Astrocyte of the spinal cord (primary cell): ENCODE measurements around the gene PDK2.

ENCODE experiments used
- DNase-seq: peaks from one replicate; pipeline ENCODE4 v3.0.0; 2011; ENCODE audit warnings: low read depth, low spot score
- H3K4me3 ChIP-seq: 2 replicates; pipeline ENCODE4 v1.5.1; 2011; ENCODE audit warnings: low read depth, mild to moderate bottlenecking, low read length, moderate library complexity
- CTCF ChIP-seq: IDR thresholded peaks from 2 replicates; pipeline ENCODE4 v1.5.1; 2012; ENCODE audit warnings: low read depth, mild to moderate bottlenecking, low read length, inconsistent platforms
- in situ Hi-C: cut with HindIII; loops from 2 replicates; pipeline ENCODE4 v1.10.0; 2017; ENCODE audit warnings: low sequenced_read_pairs

Gene PDK2

GRCh38 chr17:50146927-50147665 lies 51.9 kb downstream of the PDK2 start:
- TF ChIP-seq CTCF: no peak
- DNase-seq: no peak
- in situ Hi-C loops: no loop called here
- H3K4me3 ChIP-seq: peak overlapping the region; percentile 82

DNA sequence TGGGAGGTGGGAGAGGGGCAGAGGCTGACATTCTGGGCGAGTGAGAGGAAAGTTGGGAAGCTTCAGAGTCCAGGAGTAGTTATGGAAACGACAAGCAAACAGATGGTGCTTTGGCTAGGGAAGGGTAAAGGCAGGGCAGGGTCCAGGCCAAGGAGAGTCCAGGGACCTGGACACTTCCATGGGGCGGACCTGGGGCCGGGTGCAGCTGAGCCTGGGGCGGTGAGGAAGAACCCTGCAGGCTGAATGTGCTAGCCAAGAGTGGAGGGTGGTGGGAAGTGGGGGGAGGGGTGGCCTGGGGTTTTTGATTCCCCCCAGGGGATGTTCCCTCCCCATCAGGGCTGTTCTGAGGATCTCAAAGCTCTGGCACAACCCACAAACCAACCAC lies 52.7 kb downstream of the PDK2 start:
- TF ChIP-seq CTCF: no peak
- DNase-seq: no peak
- H3K4me3 ChIP-seq: peak overlapping the region; percentile 82
- in situ Hi-C loops: no loop called here

DNA sequence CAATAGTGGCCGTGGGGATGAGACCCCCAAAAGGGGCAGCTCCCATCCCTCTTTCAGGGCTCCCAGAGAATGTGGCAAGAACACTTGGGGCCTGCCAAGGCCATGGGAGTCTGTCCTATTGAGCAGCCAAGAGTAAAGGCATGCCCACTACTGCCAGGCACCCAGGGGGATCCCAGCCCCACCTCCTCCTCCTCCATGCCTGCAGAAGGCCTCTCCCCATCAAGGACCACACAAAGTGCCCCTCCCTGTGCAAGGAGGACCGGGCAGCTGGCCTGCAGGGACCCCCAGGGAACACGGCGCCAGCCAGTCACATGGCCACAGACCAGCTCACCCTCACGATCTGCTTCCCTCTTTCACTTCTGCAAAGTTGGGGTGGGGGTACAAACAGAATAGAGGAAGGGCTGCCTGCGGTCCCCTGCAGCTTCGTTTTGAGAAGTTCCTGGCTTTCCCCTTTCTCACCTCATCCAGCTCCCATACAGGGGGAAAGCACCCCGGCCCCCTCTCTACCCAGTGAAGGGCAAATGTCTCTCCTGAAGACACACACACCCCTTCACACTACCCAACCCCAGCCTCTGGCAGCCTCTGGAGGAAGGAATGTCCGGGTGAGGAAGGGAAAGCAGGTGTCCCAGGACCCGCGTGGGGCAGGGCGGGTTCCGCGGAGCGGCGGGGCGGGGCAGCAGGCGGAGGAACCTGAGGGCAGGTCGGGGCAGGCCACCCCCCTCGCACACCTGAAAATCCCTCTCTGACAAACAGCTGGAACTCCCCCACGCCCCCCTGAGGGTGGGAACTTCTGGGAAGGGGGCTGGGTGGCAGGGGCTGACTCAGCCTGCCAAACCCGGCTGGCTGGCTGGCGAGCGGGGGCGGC lies 53.3 kb downstream of the PDK2 start:
- no peak for DNase-seq
- peak overlapping the region; percentile 82 for H3K4me3 ChIP-seq
- in situ Hi-C loops: no loop called here
- TF ChIP-seq CTCF: peak; percentile 27

DNA sequence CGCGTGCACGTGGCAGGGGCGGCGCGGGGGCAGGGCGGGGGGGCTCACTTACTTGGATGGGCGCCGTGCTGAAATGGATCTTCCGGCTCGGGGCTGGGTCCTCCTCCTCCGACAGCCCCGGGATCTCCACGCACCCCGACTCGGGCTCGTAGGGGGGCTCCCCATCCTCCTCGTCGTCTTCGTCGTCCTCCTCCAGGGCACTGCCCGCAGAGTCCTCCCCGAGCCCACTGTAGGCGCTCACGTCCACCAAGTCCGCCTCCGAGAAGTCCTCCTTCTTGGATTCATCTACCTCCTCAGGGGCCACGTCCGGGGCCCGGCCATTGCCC lies 53.9 kb downstream of the PDK2 start:
- H3K4me3 ChIP-seq: peak overlapping the region; percentile 82
- no peak for DNase-seq
- in situ Hi-C loops: no loop called here
- TF ChIP-seq CTCF: no peak

- in situ Hi-C loops: no loop called here
- peak overlapping the region; percentile 82 for H3K4me3 ChIP-seq
- DNase-seq: no peak
- TF ChIP-seq CTCF: no peak
Observed at GRCh38 chr17:50149417-50150353, 54.5 kb downstream of the PDK2 start.

- no peak for DNase-seq
- TF ChIP-seq CTCF: no peak
- peak within 1 kb of the TSS; percentile 82 for H3K4me3 ChIP-seq
- in situ Hi-C loops: no loop called here
Observed at GRCh38 chr17:50150354-50151040, 55.3 kb downstream of the PDK2 start, which contains the start of gene PPP1R9B. Gene PPP1R9B (minus strand): TSS chr17:50150677. CDS start chr17:50150513, 164 bp downstream.
